Uterus (tissue), 4 donors: ENCODE results near the gene DPEP1. TPM values are rescaled to one million over a fixed set of nuclear protein-coding genes. Genes with fewer than 3 reads are reported as not detected.
"Not testable (repeated sequence)": the region's sequence is repeated elsewhere in the genome, so short reads cannot be mapped to it uniquely, and the experiment has no call there.

Source experiments
- DNase-seq, 2 donors: peaks; one replicate each; pipeline ENCODE4 v3.0.0-alpha.2; 2019 to 2020
- H3K27ac ChIP-seq, 2 donors: fragments of 200-600 bp; sonication (generic); 1 replicate in 1 of 2; 2 replicates in 1 of 2; pipeline ENCODE4 v1.5.1; 2016 to 2018
- H3K27me3 ChIP-seq, 2 donors: fragments of 200-600 bp; sonication (generic); one replicate each; pipeline ENCODE4 v1.5.1; 2018 to 2019; ENCODE audit warnings: control low read depth in 1 of 2
- H3K36me3 ChIP-seq, 2 donors: fragments of 200-600 bp; sonication (generic); one replicate each; pipeline ENCODE4 v1.5.1; 2019; ENCODE audit warnings: control low read depth in 1 of 2
- H3K4me1 ChIP-seq, 2 donors: fragments of 200-600 bp; sonication (generic); one replicate each; pipeline ENCODE4 v1.5.1; 2018 to 2019; ENCODE audit warnings: control low read depth in 1 of 2
- H3K4me3 ChIP-seq, 2 donors: fragments of 200-600 bp; sonication (generic); 1 replicate in 1 of 2; 2 replicates in 1 of 2; pipeline ENCODE4 v1.5.1; 2018 to 2019; ENCODE audit warnings: mild to moderate bottlenecking in 1 of 2
- H3K9me3 ChIP-seq, 2 donors: fragments of 200-600 bp; sonication (generic); one replicate each; pipeline ENCODE4 v1.5.1; 2019; ENCODE audit warnings: control low read depth in 1 of 2
- POLR2A ChIP-seq, 2 donors: fragments of 450-650 bp; IDR thresholded peaks; one replicate each; pipeline ENCODE4 v1.6.1; 2016; ENCODE audit warnings: antibody characterized with exemption in 2 of 2, mild to moderate bottlenecking in 1 of 2, moderate library complexity in 1 of 2
- intact Hi-C: fragments of 100-400 bp; cut with DNase I; formaldehyde crosslinking; loops from one replicate; pipeline ENCODE4 v1.15.1; 2023; ENCODE audit warnings: low total_unique reads
- total RNA-seq, 4 donors: library from RNA; depleted of rRNA in 3 of 4; stranded (reverse); fragments of >200 nt in 3 of 4; gene quantifications; one replicate each; pipeline versions ENCODE4 v1.1.0 to v1.2.4, GENCODE V29; 2014 to 2023
- TF ChIP-seq, protein P1 (sequence below), 4 experiments: fragments of 200-600 bp in 2 of 4; fragments of 450-650 bp in 2 of 4; sonication (generic) in 2 of 4; IDR thresholded peaks; one replicate each; pipeline ENCODE4 v1.5.1; 2016 to 2019; ENCODE audit warnings: antibody characterized with exemption in 4 of 4, mild to moderate bottlenecking in 2 of 4, moderate library complexity in 1 of 4
- donor health status: DM: yes; HTN: yes; CAD: no.

Gene DPEP1
- total RNA-seq, 4 donors from 2014 or later, result 1.0 to 5.5 TPM; not detected in 2

DNA sequence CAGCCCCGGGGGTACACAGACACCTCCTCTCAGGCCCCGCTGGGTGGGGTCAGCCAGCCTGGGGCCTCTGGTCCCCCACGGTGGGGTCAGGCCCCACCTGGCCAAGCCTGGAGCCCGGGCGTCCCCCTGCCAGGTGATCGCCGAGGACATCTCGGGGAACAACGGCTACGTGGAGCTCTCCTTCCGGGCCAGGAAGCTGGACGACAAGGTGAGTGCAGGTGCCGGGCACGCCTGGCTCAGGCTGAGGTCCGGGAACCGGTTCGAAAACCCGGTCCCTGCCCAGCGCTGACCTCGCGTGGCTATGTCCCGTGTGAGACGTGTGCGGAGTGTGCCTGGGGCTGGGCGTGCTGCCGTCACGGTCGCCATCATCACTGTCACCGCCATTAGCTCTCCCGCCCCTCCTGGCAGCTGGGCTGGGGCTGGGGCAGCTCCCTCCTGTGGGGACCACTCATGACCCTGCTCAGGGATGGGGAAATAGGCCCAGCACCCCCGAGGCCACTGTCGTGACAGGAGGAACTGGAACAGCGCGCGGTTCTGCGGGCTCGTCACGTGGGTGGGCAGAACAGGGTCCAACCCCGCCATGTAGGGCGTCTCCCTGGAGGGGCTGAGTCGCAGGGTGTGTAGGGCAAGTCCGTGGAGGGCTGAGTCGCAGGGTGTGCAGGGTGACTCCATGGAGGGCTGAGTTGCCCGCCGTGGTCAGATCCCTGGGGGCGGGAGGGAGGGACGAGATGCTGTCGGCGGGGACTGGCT lies 29.4 kb upstream of the DPEP1 start:
- no peak for DNase-seq
- Histone ChIP-seq H3K9me3 (no peaks in the 10 kb centered on the region), H3K27me3 (no peaks in the 10 kb centered on the region), H3K4me3 (no peak overlapping the region), H3K36me3 (no peaks in the 10 kb centered on the region), H3K4me1 (no peaks in the 10 kb centered on the region), H3K27ac (no peak overlapping the region)
- no peak for TF ChIP-seq POLR2A (IDR thresholded peaks at IDR 0.05)
- intact Hi-C loops, result no loop called here

DNA sequence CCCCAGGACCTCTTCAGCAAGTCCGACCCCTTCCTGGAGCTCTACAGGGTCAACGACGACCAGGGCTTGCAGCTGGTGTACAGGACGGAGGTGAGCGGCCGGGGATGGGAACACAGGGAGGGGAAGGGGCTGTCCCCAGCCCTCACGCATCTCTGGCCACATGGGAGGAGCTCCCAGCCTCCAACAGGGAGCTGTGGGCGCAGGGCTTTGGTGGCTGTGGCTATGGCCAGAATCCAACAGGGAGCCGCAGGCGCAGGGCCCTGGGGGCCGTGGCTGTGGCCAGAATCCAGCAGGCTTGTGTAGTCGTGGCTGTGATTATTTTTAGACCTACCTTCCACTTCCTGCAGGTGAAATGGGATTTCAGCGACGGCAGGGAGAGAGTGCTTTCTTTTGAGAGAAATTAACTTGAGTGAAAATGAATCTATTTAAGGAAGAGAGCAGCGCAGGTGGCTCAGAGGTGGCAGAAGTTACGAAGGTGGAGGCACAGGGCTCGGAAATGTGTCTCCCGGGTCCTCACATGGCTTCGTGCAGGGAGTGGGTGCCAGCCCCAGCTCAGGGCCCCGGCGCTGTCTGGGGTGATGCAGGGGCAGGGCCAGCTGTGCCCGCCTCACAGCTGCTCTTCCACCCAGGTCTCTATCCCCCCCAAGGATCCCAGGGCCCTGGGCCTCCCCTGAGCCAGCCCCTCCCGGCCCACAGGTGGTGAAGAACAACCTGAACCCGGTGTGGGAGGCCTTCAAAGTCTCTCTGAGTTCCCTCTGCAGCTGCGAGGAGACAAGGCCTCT lies 28.5 kb upstream of the DPEP1 start:
- no peaks in the 10 kb centered on the region for H3K27me3 ChIP-seq
- TF ChIP-seq, protein P1, sequence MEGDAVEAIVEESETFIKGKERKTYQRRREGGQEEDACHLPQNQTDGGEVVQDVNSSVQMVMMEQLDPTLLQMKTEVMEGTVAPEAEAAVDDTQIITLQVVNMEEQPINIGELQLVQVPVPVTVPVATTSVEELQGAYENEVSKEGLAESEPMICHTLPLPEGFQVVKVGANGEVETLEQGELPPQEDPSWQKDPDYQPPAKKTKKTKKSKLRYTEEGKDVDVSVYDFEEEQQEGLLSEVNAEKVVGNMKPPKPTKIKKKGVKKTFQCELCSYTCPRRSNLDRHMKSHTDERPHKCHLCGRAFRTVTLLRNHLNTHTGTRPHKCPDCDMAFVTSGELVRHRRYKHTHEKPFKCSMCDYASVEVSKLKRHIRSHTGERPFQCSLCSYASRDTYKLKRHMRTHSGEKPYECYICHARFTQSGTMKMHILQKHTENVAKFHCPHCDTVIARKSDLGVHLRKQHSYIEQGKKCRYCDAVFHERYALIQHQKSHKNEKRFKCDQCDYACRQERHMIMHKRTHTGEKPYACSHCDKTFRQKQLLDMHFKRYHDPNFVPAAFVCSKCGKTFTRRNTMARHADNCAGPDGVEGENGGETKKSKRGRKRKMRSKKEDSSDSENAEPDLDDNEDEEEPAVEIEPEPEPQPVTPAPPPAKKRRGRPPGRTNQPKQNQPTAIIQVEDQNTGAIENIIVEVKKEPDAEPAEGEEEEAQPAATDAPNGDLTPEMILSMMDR (IDR thresholded peaks at IDR 0.05), result no peak
- TF ChIP-seq POLR2A (IDR thresholded peaks at IDR 0.05), result no peak
- H3K36me3 ChIP-seq, result no peaks in the 10 kb centered on the region
- intact Hi-C loops, result no loop called here
- H3K4me3 ChIP-seq, result no peak overlapping the region
- H3K9me3 ChIP-seq, result no peaks in the 10 kb centered on the region
- no peak for DNase-seq
- H3K27ac ChIP-seq, result no peak overlapping the region
- H3K4me1 ChIP-seq, result no peaks in the 10 kb centered on the region

DNA sequence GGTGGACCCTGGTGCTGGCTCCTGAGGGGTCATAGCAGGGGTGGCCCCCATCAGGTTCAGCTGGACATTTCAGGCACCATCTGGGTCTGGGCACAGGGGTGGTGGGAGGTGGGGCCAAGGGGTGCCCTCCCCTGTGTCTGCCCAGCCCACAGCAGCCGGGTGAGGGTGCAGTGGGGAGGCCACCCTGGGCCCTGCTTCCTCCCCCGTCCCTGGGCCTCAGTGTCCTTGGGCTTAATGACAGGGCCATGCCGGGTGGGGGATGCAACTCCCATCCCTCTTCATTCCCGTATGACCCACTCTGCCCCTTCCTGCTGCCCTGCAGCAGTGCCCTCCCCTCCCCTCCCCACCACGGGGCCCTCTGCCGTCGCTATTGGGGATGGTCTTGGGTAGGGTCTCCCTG lies 27.2 kb upstream of the DPEP1 start:
- no peak overlapping the region for H3K27ac ChIP-seq
- intact Hi-C loops, result no loop called here
- no peaks in the 10 kb centered on the region for H3K27me3 ChIP-seq
- no peaks in the 10 kb centered on the region for H3K36me3 ChIP-seq
- H3K4me1 ChIP-seq, result no peaks in the 10 kb centered on the region
- DNase-seq, result no peak
- H3K4me3 ChIP-seq, result no peak overlapping the region
- no peaks in the 10 kb centered on the region for H3K9me3 ChIP-seq
- TF ChIP-seq POLR2A (IDR thresholded peaks at IDR 0.05), result no peak

DNA sequence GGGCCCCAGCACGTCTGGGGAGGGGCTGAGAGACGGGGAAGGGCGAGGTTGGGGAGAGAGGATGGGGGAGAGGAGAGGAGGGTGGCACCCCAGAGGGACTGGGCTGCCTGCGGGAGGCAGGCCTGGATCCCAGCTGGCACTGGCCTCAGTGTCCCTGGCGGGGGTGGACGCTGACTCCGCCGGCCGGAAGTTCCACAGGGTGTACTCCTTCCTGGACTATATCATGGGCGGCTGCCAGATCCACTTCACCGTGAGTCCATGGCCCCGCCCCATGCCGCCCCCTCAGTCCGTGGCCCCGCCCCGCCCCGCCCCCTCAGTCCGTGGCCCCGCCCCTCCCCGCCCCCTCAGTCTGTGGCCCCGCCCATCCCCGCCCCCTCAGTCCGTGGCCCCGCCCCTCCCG lies 26.6 kb upstream of the DPEP1 start:
- Histone ChIP-seq H3K36me3 (no peaks in the 10 kb centered on the region), H3K27me3 (no peaks in the 10 kb centered on the region), H3K4me1 (no peaks in the 10 kb centered on the region), H3K27ac (no peak overlapping the region), H3K9me3 (no peaks in the 10 kb centered on the region), H3K4me3 (no peak overlapping the region)
- no peak for DNase-seq
- intact Hi-C loops, result no loop called here
- TF ChIP-seq, protein P1 (IDR thresholded peaks at IDR 0.05), result no peak
- no peak for TF ChIP-seq POLR2A (IDR thresholded peaks at IDR 0.05)

DNA sequence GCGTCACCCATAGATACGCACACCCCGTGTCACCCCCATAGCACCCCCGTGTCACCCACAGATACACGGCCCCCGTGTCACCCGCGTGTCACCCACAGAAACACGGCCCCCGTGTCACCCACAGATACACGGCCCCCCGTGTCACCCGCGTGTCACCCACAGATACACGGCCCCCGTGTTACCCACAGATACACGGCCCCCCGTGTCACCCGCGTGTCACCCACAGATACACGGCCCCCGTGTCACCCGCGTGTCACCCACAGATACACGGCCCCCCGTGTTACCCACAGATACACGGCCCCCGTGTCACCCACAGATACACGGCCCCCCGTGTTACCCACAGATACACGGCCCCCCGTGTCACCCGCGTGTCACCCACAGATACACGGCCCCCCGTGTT lies 25.8 kb upstream of the DPEP1 start:
- DNase-seq, H3K27ac ChIP-seq, H3K9me3 ChIP-seq, H3K36me3 ChIP-seq, H3K4me1 ChIP-seq, H3K4me3 ChIP-seq, H3K27me3 ChIP-seq, intact Hi-C loops: not testable (repeated sequence)

DNA sequence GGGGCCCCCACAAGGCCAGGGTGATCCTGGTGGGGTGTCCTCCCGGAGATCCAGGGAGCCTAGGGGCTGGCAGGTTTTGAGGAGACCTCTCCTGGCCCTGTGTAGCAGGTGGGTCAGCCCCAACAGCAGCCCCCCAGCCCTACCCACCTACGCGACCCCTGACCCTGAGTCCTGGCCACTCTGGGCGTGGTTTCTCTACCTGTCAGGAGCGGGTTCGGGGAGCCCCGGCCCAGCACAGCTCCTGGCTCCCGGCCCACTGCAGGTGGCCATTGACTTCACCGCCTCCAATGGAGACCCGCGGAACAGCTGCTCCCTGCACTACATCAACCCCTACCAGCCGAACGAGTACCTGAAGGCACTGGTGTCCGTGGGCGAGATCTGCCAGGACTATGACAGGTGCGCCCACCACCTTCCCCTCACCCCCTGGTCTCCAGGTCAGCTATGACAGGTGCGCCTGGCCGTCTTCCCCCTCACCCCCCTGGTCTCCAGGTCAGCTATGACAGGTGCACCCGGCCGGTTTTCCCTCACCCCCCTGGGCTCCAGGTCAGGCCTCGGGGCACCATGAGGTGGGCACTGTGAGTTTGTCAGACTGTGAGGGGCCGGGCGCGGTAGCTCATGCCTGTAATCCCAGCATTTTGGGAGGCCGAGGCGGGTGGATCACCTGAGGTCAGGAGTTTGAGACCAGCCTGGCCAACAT lies 24.9 kb upstream of the DPEP1 start:
- Histone ChIP-seq H3K36me3 (no peaks in the 10 kb centered on the region), H3K4me1 (no peaks in the 10 kb centered on the region), H3K9me3 (no peaks in the 10 kb centered on the region), H3K27ac (no peak overlapping the region), H3K4me3 (no peak overlapping the region), H3K27me3 (no peaks in the 10 kb centered on the region)
- TF ChIP-seq, protein P1 (IDR thresholded peaks at IDR 0.05), result no peak
- no peak for TF ChIP-seq POLR2A (IDR thresholded peaks at IDR 0.05)
- intact Hi-C loops, result no loop called here
- no peak for DNase-seq
